GM20000 (cell line): ENCODE data around the gene OTOS.

Experiments used
- DNase-seq: peaks from one replicate; pipeline ENCODE4 v3.0.0; 2012; ENCODE audit warnings: low spot score
- CTCF ChIP-seq: IDR thresholded peaks from 2 replicates; pipeline ENCODE4 v1.5.1; 2012; ENCODE audit warnings: mild to moderate bottlenecking, control low read depth; ENCODE audit errors: extremely low read depth, missing control alignments

The OTOS gene

GRCh38 chr2:240157147-240157470 is 16.7 kb upstream of the OTOS start:
- TF ChIP-seq CTCF, result no peak
- no peak for DNase-seq

- no peak for DNase-seq
Observed at GRCh38 chr2:240156435-240157146, 16.1 kb upstream of the OTOS start.

GRCh38 chr2:240155745-240156390 is 15.4 kb upstream of the OTOS start:
- no peak for TF ChIP-seq CTCF
- no peak for DNase-seq

More at GRCh38 chr2:240156435-240157146, 16.1 kb upstream of the OTOS start:
- TF ChIP-seq CTCF, result no peak

GRCh38 chr2:240155048-240155744 is 14.7 kb upstream of the OTOS start:
- no peak for TF ChIP-seq CTCF
- DNase-seq, result no peak

GRCh38 chr2:240154606-240155005 is 14.1 kb upstream of the OTOS start:
- DNase-seq, result no peak
- no peak for TF ChIP-seq CTCF

GRCh38 chr2:240153418-240153817 is 13.0 kb upstream of the OTOS start:
- DNase-seq, result no peak
- no peak for TF ChIP-seq CTCF

GRCh38 chr2:240151477-240152031 is 11.1 kb upstream of the OTOS start:
- no peak for DNase-seq
- TF ChIP-seq CTCF, result no peak
